Activated CD4-positive, alpha-beta T cell treated with anti-CD3 and anti-CD28 coated beads, Interleukin-2, amount 50 U/mL, for 1 hour (primary cell): ENCODE data around the gene ME3.
"Not testable (repeated sequence)": the region's sequence is repeated elsewhere in the genome, so short reads cannot be mapped to it uniquely, and the experiment has no call there.

Source experiments
- DNase-seq: peaks from one replicate; pipeline ENCODE4 v3.0.0-alpha.2; 2020

ME3 gene

GRCh38 chr11:86418106-86418505 lies 254.3 kb downstream of the ME3 start:
- no peak for DNase-seq

- not testable (repeated sequence) for DNase-seq
Observed at GRCh38 chr11:86416951-86417350, 255.5 kb downstream of the ME3 start.

GRCh38 chr11:86416494-86416893 lies 255.9 kb downstream of the ME3 start:
- no peak for DNase-seq

- DNase-seq, result no peak
Observed at GRCh38 chr11:86415026-86415425, 257.4 kb downstream of the ME3 start.

- DNase-seq, result no peak
Observed at GRCh38 chr11:86414032-86414431, 258.4 kb downstream of the ME3 start.

GRCh38 chr11:86408845-86409244 lies 263.6 kb downstream of the ME3 start:
- no peak for DNase-seq

GRCh38 chr11:86403458-86403857 lies 269.0 kb downstream of the ME3 start:
- no peak for DNase-seq

GRCh38 chr11:86398106-86398505 lies 274.3 kb downstream of the ME3 start:
- DNase-seq, result no peak

GRCh38 chr11:86397351-86397750 lies 275.1 kb downstream of the ME3 start:
- no peak for DNase-seq

GRCh38 chr11:86396396-86396795 lies 276.0 kb downstream of the ME3 start:
- DNase-seq, result no peak

- no peak for DNase-seq
Observed at GRCh38 chr11:86395061-86395551, 277.3 kb downstream of the ME3 start.
